Measurements from ENCODE around the gene CAB39L. TPM values are rescaled to one million over a fixed set of nuclear protein-coding genes. Genes with fewer than 3 reads are reported as not detected.

CAB39L gene
- total and polyA plus RNA-seq, 2 of the 13 experiments (the other 11 are each of a cell fraction or from before 2014, with no cell fraction given) = 3.1 to 6.1 TPM

- TF ChIP-seq SSRP1 (CRISPR knock-in tag; IDR thresholded peaks at IDR 0.05) (no peak), RERE (CRISPR knock-in tag; IDR thresholded peaks at IDR 0.05; ENCODE audit: low read depth) (peak; percentile 65; the same call in 1 of the 2 replicates), NFIC (IDR thresholded peaks at IDR 0.05; ENCODE audit: low read length) (peak; percentile 47; the same call in 1 of the 2 replicates), ATF4 (CRISPR knock-in tag; IDR thresholded peaks at IDR 0.05) (peak in 1 of 2 experiments; percentile 28; a peak in 1 of 4 replicates), ZNF772 (CRISPR knock-in tag; IDR thresholded peaks at IDR 0.05) (no peak), ARID2 (CRISPR knock-in tag; IDR thresholded peaks at IDR 0.05; ENCODE audit: borderline replicate concordance) (no peak), CREM (IDR thresholded peaks at IDR 0.05) (peak; percentile 60), CREM (CRISPR knock-in tag; IDR thresholded peaks at IDR 0.05) (no peak), BORCS8-MEF2B (CRISPR knock-in tag; IDR thresholded peaks at IDR 0.05) (no peak), ZNF747 (CRISPR knock-in tag; IDR thresholded peaks at IDR 0.05; ENCODE audit: borderline replicate concordance) (no peak), MIXL1 (CRISPR knock-in tag; IDR thresholded peaks at IDR 0.05) (peak; percentile 96), FOXP4 (CRISPR knock-in tag; IDR thresholded peaks at IDR 0.05) (peak; percentile 85), ZNF674 (CRISPR knock-in tag; IDR thresholded peaks at IDR 0.05; ENCODE audit: low read depth) (no peak), TCF12 (IDR thresholded peaks at IDR 0.05) (no peak), TCF12 (CRISPR knock-in tag; IDR thresholded peaks at IDR 0.05) (no peak), HDAC2 (CRISPR knock-in tag; IDR thresholded peaks at IDR 0.05) (peak; percentile 63), KAT8 (CRISPR knock-in tag; IDR thresholded peaks at IDR 0.05) (0 out of 2 replicates have a peak, but pooled peaks have one; percentile 24), KMT2B (CRISPR knock-in tag; IDR thresholded peaks at IDR 0.05) (0 out of 2 replicates have a peak, but pooled peaks have one; percentile 28), ZFP1 (CRISPR knock-in tag; IDR thresholded peaks at IDR 0.05) (no peak), SPEN (CRISPR knock-in tag; IDR thresholded peaks at IDR 0.05; ENCODE audit: low read depth) (0 out of 2 replicates have a peak, but pooled peaks have one; percentile 36), ZNF232 (CRISPR knock-in tag; IDR thresholded peaks at IDR 0.05; ENCODE audit: borderline replicate concordance) (no peak), HHEX (CRISPR knock-in tag; IDR thresholded peaks at IDR 0.05) (0 out of 2 replicates have a peak, but pooled peaks have one; percentile 45)
Observed at GRCh38 chr13:49464621-49465325, 20.9 kb upstream of the CAB39L start (continued).

Data from HepG2 (cell line).